NCI-H1930 (cell line): ENCODE data around the gene ANXA2R.
"Not testable (repeated sequence)": the region's sequence is repeated elsewhere in the genome, so short reads cannot be mapped to it uniquely, and the experiment has no call there.

Source experiments
- DNase-seq, 2 experiments: peaks; one replicate each; lab custom pipeline; 2025; lab: John Stamatoyannopoulos, UW

The ANXA2R gene

DNA sequence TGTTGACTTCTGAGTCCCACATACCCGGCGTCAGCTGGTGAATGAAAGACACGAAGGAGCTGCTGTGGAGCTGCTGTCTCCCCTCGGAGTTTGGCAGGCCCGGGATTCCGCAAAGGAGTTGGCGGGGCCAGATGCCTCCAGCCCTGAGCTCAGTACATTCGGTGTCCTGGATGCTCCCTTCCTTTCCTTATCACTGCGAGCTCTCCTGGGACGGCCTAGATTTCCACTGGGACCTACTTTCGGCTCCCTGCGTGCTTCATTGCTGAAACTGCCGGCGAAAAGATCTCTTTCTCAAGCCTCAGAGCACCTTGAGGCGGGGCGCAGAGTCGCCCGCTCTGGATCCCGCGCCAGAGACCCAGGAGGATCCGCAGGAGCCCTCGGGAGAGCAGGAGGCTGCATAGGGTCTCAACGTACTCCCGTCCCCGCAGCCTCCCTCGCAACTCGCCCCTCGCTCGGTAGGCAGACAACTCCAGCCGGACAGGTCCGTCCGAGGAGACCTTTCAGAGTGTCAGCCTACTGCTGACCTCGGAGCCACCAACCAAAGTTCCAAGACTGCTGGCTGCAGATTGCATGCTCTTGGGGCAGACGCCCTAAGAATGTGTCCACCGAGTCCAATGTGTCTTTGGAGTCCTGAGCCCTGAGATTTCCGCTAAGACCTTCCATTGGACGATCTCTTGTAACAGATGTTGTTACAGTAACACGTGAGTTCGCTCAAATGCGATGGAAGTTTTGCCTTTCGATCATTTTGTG lies 6.1 kb downstream of the ANXA2R start:
- DNase-seq: no peak

DNA sequence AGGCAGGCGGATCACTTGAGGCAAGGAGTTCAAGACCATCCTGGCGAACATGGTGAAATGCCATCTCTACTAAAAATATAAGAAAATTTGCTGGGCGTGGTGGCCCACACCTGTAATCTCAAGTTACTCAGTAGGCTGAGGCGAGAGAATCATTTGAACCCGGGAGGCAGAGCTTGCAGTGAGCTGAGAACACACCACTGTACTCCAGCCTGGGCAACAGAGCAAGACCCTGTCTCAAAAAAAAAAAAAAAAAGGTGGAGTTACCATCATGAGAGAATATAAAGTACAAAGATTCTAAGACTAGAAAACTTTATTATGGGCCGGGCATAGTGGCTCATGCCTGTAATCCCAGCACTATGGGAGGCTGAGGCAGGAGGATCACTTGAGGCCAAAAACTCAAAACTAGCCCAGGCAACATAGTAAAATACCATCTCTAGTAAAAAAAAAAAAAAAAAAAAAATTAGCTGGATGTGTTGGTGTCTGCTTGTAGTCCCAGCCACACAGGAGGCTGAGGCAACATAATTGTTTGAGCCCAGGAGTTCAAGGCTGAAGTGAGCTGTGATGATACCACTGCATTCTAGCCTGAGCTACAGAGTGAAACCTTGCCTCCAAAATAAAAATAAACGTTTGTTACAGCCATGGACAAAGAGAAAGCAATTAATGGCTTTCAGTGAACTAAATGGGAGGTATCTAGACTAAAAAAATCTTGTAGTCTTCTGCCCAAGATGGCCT lies 12.9 kb downstream of the ANXA2R start:
- no peak for DNase-seq

- DNase-seq: not testable (repeated sequence)
Measured at GRCh38 chr5:43025184-43025950, 14.8 kb downstream of the ANXA2R start.

- DNase-seq: no peak
Measured at GRCh38 chr5:43024217-43024616, 15.9 kb downstream of the ANXA2R start.

DNA sequence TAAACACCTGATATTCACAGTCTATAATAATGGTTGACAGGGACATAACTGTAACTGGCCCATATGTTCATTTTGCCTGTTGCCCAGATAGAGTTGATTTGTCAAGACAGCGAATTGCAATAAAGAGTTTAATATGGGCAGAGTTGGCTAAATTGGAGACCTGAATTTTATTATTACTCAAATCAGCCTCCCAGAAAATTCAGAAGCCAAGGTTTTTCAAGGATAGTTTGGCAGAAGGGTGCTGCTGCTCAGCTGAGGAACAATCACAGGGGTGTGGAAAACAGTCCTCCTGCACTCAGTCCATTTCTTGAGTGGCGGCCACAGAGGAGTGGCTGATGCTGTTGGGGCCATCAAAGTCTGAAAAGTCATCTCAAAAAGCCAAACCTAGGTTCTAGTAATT lies 19.0 kb downstream of the ANXA2R start:
- no peak for DNase-seq

DNA sequence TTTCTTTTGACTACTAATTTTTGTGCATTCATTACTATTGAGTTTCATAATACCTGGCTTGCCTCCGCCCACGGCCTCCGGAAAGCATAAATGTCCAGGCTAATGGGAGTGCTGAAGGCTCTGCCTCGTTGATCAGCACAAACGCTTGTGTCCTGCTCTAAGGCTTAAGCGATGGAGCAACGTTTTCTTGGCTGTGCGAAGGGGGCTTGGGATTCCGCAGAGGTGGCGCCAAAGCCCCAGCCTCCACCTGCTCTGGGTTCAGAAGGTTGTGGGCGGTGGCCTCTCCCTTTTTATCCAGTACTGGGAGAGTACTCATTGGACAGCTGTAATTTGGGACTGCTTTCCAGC lies 19.7 kb downstream of the ANXA2R start:
- peak; percentile 58 to 64 for DNase-seq

- peak; percentile 67 to 71 for DNase-seq
Measured at GRCh38 chr5:43019614-43020398, 20.3 kb downstream of the ANXA2R start.

DNA sequence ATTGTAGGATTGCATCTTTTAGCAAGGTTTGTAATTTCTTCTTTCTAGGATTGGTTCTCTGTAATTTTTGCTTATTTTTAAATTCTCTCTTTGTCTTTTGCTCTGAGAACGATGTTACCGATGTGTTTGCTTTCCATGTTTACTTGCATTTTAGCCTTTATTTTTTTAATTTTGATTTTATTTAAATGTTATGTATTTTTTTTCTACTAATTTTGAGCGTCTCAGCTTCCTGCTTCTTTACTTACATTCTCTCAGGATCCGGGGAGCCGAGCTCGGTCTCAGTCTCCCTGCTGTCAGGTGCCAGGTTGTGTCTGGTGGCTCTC lies 20.9 kb downstream of the ANXA2R start:
- no peak for DNase-seq

DNA sequence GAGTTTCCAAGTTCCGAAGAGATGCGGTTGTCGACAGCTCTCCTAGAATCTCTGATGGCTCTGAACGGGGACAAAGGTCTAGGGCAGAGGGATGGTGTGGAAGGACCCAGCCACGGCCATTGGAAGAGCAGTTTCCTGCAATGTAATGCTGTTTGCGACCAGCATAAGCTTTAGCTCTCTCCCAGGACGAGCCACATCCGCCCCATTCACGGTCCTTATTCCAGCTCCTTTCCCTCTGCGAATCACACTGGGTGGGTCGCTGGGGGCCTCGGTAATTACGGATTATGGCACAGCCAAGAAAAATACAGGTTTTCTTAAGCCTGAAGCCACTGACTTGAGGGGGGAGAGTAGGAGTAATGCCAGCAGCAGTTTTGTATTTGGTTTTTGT lies 22.7 kb downstream of the ANXA2R start:
- no peak for DNase-seq

DNA sequence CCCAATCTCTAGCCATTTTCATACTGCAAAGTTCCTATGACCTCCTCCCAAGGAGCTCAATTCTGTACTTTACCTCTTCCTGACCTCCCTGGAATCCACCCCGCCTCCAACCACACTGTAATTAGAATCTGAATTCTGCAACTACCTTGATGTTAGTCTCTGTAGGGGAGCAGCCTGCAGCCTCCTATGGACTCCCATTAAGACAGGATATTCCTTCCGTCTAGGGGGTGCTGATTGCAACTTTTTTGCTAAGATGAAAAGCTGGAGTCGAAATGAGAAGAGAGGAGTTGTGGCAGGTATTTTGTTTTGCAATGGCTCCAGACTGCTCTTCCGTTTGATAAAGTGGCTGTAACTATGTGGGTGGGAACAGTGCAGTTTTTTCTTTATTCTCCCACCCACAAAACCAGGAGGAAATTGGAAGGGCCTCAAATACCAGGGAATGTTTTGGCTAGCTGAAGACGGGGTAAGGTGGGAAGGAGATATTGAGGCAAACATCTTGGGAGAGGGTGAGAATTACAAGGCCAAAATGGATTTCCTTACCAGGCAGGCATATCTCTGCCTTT lies 23.8 kb downstream of the ANXA2R start:
- DNase-seq: no peak

DNA sequence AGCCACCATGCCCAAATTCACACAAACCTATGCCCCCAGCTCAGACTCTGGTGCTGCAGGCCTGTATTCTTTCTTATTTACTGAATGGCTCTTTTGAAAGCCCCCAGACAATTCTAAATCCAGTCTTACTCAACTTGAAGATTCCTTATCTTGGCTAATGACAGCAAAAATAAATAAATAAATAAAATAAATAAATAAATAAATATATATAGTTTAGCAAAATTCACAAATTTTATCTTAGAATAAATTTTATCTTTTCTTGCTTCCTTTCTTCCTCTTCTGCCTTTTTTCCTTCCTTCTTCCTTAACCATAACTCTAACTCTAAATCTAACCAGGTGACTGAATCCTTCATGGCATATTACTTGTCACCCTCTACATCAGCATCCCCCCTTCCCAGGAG lies 25.6 kb downstream of the ANXA2R start:
- DNase-seq: no peak

DNA sequence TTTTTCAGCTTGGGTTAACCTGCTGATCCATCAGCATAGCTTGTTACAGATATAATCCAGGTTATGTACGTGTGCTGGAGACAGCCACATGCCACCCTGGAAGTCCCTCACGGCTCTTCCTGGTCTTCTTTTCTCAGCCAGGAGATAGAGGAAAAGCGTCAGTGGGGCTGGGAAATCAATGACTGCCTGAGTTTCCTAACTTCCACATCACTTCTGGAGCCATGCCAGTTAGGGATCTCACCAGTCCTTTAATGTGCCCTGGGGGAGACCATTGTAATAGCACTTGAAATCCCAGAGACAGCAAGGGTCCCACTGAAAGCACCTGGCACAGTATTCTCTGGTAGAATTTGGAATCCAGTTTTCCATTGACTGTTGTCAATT lies 29.2 kb downstream of the ANXA2R start:
- no peak for DNase-seq

DNA sequence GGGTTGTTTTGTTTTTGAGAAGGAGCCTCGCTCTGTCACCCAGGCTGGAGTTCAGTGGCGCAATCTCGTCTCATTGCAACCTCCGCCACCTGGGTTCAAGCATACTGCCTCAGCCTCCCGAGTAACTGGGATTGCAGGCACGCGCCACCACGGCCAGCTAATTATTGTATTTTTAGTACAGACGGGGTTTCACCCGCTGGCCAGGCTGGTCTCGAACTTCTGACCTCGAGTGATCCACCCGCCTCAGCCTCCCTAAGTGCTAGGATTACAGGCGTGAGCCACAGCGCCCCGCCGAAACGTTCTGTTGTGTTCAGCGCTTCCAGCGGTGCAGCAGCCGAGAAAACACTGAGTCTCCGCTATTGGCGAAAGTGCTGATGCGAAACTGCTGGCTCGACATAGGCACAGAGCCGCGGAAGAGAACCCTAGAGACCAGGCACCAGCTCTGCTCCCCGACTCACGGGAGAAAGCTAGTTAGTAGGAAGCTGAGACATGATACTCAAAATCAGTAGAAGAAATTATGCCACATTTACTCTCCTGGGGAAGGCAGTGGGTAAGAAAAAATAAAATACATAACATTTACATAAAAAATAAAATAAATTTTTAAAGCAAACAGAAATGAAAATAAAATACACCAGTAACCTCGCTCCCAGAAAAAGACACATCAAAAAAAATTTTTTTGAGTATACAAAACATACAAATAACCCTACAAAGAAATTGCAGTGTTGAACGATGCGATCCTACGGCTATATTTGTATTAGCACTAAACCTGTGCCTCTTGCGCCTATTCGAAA lies 31.6 kb downstream of the ANXA2R start:
- DNase-seq: peak; percentile 95 to 98

- DNase-seq: peak; percentile 79 to 86
Measured at GRCh38 chr5:43007911-43008362, 32.2 kb downstream of the ANXA2R start.

GRCh38 chr5:43007246-43007910 lies 32.7 kb downstream of the ANXA2R start:
- DNase-seq: peak; percentile 87 to 92

DNA sequence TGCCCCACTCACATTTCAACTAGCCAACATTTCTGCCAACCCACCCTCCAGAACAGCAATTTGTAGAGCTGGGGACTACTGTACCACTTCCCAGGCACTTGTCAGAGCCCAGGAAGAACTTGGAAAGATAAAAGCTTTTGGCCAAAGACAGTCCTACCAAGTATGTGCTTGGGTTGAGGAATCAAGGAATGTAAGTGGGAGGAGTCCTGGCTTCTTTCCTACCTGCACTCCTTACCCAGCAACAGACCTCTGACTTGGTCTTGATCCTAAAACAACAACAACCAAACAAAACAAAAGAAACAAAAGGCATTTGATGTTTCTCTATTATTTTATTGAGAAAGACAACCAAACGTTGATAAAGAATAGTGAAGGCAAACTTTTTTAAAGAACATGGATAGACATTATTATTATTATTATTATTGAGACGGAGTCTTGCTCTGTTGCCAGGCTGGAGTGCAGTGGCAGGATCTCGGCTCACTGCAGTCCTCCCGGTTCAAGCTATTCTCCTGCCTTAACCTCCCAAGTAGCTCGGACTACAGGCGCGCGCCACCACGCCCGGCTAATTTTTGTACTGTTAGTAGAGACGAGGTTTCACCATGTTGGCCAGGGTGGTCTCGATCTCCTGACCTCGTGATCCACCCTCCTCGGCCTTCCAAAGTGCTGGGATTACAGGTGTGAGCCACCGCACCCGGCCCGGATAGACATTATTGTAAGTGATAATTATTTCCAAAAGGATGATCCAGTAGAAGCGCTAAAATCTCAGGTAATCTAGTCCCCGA lies 33.5 kb downstream of the ANXA2R start:
- no peak for DNase-seq

DNA sequence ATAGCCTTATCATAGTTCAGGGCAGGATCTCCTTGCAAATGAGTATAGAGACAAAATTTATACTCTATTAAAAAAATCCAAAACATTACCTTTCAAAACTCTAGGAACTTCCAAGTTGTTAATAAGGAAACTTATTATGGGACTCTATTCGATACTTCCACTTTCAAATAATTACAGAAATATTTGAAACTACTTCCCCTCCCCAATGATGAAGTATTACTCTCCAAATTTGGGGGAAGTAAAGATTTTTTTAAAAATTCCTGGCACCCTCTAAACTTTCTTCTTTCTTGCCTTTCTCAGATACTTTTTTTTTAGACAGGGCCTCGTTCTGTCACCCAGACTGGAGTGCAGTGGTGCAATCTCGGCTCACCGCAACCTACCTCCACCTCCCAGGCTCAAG lies 35.1 kb downstream of the ANXA2R start:
- DNase-seq: no peak

GRCh38 chr5:43001748-43002147 lies 38.4 kb downstream of the ANXA2R start:
- DNase-seq: no peak

DNA sequence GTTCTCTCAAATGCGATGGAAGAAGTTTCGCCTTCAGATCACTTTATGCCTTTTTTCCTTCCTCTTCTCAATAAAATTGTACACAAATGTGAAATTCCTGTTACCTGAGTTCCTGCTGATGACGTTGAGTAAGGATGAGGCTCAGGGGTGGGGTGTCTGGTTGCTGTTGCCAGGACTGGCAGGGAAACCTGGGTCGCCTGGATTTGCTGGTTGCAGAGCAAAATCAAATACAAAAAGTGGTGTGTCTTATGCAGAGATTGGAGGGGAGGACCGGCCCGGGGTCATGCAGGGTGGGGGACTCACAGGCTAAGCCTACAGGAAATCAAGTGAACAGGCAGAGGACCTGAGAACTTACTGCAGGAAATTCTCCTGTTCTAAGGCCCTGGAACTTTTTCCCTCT lies 39.2 kb downstream of the ANXA2R start:
- no peak for DNase-seq
